ENCODE measurements around the gene AREG. TPM values are rescaled to one million over a fixed set of nuclear protein-coding genes. Genes with fewer than 3 reads are reported as not detected.

Gene AREG
- total RNA-seq, 3 donors from 2014 or later = 3.4 to 89.1 (median 46.2) TPM

DNA sequence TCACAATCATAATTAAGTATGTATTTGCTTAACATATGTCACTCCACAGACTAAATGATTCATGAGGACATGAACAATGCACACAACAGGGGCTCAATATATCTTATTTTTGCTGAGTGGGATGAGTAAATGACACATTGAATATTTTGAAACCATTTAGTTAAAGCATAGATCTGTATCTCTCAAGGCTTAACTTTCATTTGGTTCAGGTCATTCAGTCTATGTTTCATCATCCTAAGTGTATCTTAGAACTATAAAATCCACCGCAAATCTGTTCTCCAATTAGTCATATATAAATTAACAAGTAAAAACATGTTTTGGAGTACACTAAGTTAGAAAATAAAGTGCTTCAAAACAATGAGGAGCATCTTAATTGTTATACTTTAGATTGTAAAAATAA lies 45.8 kb downstream of the AREG start:
- Histone ChIP-seq H3K4me3 (no peak overlapping the region), H3K36me3 (no peaks in the 10 kb centered on the region), H3K9me3 (no peaks in the 10 kb centered on the region), H3K27me3 (no peaks in the 10 kb centered on the region), H3K27ac (no peak overlapping the region), H3K4me1 (no peaks in the 10 kb centered on the region)
- DNase-seq (ENCODE audit: low spot score in 2 of 2) = no peak
- TF ChIP-seq POLR2A (IDR thresholded peaks at IDR 0.05) = no peak
- no peak for TF ChIP-seq POLR2AphosphoS5 (IDR thresholded peaks at IDR 0.05)
- TF ChIP-seq, protein P1, sequence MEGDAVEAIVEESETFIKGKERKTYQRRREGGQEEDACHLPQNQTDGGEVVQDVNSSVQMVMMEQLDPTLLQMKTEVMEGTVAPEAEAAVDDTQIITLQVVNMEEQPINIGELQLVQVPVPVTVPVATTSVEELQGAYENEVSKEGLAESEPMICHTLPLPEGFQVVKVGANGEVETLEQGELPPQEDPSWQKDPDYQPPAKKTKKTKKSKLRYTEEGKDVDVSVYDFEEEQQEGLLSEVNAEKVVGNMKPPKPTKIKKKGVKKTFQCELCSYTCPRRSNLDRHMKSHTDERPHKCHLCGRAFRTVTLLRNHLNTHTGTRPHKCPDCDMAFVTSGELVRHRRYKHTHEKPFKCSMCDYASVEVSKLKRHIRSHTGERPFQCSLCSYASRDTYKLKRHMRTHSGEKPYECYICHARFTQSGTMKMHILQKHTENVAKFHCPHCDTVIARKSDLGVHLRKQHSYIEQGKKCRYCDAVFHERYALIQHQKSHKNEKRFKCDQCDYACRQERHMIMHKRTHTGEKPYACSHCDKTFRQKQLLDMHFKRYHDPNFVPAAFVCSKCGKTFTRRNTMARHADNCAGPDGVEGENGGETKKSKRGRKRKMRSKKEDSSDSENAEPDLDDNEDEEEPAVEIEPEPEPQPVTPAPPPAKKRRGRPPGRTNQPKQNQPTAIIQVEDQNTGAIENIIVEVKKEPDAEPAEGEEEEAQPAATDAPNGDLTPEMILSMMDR (IDR thresholded peaks at IDR 0.05) = no peak
- intact Hi-C loops (cut with DNase I; ENCODE audit: low total_unique reads) = no loop called here

DNA sequence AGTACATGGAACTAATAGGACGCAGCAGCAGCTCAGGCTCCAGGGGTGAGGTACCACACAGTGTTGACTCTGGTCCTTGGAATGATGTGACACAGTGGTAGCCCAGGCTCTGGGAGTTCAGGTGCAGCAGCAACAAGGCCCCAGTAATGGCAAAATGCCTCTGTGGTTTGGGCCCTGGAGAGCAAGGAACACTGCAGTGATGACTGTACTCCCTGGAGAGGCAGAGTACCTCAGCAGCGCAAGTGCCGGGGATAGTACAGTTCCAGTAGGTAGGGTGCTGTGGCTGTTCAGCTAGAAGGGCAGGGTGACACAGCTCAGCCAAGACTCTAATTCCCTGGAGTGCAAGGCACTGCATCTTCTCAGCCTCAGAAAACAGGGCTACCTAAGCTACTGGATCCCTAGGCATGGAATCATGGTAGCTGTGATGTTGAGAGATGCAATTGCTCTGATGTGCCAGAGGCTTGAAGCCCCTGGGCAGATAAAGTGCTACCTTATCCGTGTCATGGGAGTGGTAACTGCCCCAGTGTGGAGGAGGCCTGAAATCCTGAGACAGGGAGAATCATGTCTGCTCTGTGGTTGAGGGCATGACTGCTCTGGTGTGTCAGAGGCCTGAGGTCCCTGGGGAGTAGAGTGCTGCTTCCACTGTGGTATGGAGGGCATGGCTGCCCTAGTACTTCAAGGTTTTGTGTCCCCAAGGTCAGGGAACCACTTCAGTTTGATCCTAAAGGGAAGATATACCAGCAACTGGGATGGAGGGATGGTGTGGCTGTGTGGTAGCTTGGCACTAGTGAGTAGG lies 55.2 kb downstream of the AREG start:
- DNase-seq (ENCODE audit: low spot score in 2 of 2) = no peak
- intact Hi-C loops (cut with DNase I; ENCODE audit: low total_unique reads) = no loop called here
- H3K4me3 ChIP-seq = no peak overlapping the region
- H3K27ac ChIP-seq = no peak overlapping the region
- TF ChIP-seq, protein P1 (IDR thresholded peaks at IDR 0.05) = no peak
- no peak for TF ChIP-seq POLR2AphosphoS5 (IDR thresholded peaks at IDR 0.05)
- no peak for TF ChIP-seq POLR2A (IDR thresholded peaks at IDR 0.05)
- H3K4me1 ChIP-seq = no peaks in the 10 kb centered on the region
- no peaks in the 10 kb centered on the region for H3K36me3 ChIP-seq
- H3K27me3 ChIP-seq = no peaks in the 10 kb centered on the region
- H3K9me3 ChIP-seq = no peaks in the 10 kb centered on the region

DNA sequence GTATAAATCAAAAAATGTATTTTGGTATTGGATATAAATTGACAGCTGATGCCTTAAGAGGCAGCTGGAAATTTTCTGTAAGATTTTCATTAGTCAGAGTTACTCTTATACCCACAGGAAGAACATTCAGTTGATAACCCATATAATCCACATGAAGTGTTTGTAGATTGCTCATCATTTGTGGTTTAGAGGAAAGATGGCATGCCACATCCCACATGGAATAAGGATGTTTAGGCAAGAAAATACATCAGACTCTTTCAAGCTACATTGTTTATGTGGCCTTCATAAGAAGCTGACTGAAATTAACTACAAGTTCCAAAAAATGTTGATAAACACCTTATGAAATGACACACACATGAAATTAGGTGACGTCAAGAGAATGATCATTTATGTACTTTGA lies 56.6 kb downstream of the AREG start:
- Histone ChIP-seq H3K4me1 (no peaks in the 10 kb centered on the region), H3K27ac (no peak overlapping the region), H3K4me3 (no peak overlapping the region), H3K36me3 (no peaks in the 10 kb centered on the region), H3K9me3 (no peaks in the 10 kb centered on the region), H3K27me3 (no peaks in the 10 kb centered on the region)
- intact Hi-C loops (cut with DNase I; ENCODE audit: low total_unique reads) = no loop called here
- DNase-seq (ENCODE audit: low spot score in 2 of 2) = no peak
- no peak for TF ChIP-seq POLR2AphosphoS5 (IDR thresholded peaks at IDR 0.05)

DNA sequence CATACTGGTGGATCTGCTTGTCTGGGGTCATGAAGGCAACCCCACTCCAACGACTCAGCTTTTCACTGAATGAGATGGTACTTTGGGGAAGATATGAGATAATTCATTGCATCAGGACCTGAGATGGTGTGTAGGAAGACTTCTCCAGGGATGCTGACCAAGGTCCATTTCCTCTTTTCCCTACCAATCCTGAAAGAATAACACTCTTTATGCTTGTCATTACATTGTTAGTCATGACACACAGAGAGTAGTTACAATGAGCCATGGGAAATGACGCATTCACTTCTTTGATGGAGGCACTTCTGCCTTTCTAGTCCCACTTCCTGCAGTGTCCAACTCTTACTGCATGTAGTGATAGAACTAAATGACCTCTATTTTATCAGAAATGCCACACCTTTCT lies 58.6 kb downstream of the AREG start:
- H3K9me3 ChIP-seq = no peaks in the 10 kb centered on the region
- no peak for DNase-seq (ENCODE audit: low spot score in 2 of 2)
- no peaks in the 10 kb centered on the region for H3K27me3 ChIP-seq
- H3K36me3 ChIP-seq = no peaks in the 10 kb centered on the region
- intact Hi-C loops (cut with DNase I; ENCODE audit: low total_unique reads) = no loop called here
- H3K27ac ChIP-seq = no peak overlapping the region
- no peak for TF ChIP-seq POLR2AphosphoS5 (IDR thresholded peaks at IDR 0.05)
- TF ChIP-seq, protein P1 (IDR thresholded peaks at IDR 0.05) = no peak
- no peak for TF ChIP-seq POLR2A (IDR thresholded peaks at IDR 0.05)
- H3K4me3 ChIP-seq = no peak overlapping the region
- H3K4me1 ChIP-seq = no peaks in the 10 kb centered on the region

DNA sequence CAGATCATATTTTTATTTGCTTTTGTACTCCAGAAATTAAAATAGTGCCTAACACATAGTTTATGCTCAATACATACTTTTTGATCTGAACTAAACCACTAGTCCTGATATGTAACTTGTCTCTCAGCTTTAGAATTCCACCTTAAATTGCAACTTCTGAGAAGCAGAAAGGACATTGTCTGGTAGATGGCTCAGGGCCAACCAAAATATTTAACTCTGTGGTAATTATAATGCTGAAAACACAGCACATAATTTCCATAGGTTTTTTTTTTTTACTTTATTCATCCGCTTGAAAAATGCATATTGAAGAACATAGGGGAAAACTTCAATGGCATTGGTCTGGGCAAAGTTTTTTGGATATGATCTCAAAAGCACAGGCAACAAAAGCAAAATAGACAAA lies 59.3 kb downstream of the AREG start:
- intact Hi-C loops (cut with DNase I; ENCODE audit: low total_unique reads) = no loop called here
- no peaks in the 10 kb centered on the region for H3K4me1 ChIP-seq
- no peak for DNase-seq (ENCODE audit: low spot score in 2 of 2)
- no peak overlapping the region for H3K27ac ChIP-seq
- H3K27me3 ChIP-seq = no peaks in the 10 kb centered on the region
- no peak overlapping the region for H3K4me3 ChIP-seq
- no peaks in the 10 kb centered on the region for H3K9me3 ChIP-seq
- no peaks in the 10 kb centered on the region for H3K36me3 ChIP-seq
- TF ChIP-seq, protein P1 (IDR thresholded peaks at IDR 0.05) = no peak
- TF ChIP-seq POLR2AphosphoS5 (IDR thresholded peaks at IDR 0.05) = no peak
- no peak for TF ChIP-seq POLR2A (IDR thresholded peaks at IDR 0.05)

Other genes starting within 250 kb of the AREG start
- 1 to 10 TPM in 1 of 3 donors, under 1 TPM in 1, not detected in 1; 0.33 to 2.0 TPM for gene EPGN, start 136.7 kb upstream of the AREG start, total RNA-seq
- 1 to 10 TPM in 2 of 3 donors, under 1 TPM in 1; 0.80 to 7.6 (median 3.3) TPM for gene EREG, start 80.0 kb upstream of the AREG start, total RNA-seq